Stimulated activated memory B cell treated with anti-CD40 and anti-IgM and Interleukin-4, amounts not matched to agents 10 μg/mL and 1 μg/mL and 100 μg/mL, for 72 hours (primary cell): ENCODE results near the gene OPN5.
A peak's percentile ranks its signal among the peaks of the same experiment; 100 is the strongest.

Source experiments
- ATAC-seq: fragments of 150-1000 bp; cut with Tn5 transposase; 2 replicates; pipeline ENCODE4 v1.10.0; 2021
- H3K27ac Mint-ChIP-seq: one replicate; pipeline ENCODE4 v1.8.0; 2022; ENCODE audit warnings: mild to moderate bottlenecking, mixed read lengths
- H3K27me3 Mint-ChIP-seq: one replicate; pipeline ENCODE4 v1.8.0; 2022; ENCODE audit warnings: mixed read lengths
- H3K36me3 Mint-ChIP-seq: one replicate; pipeline ENCODE4 v1.8.0; 2022; ENCODE audit warnings: mixed read lengths
- H3K4me1 Mint-ChIP-seq: one replicate; pipeline ENCODE4 v1.8.0; 2022; ENCODE audit warnings: mixed read lengths
- H3K4me3 Mint-ChIP-seq: one replicate; pipeline ENCODE4 v1.8.0; 2022; ENCODE audit warnings: mild to moderate bottlenecking, moderate library complexity, mixed read lengths
- H3K9me3 Mint-ChIP-seq: one replicate; pipeline ENCODE4 v1.8.0; 2022; ENCODE audit warnings: mixed read lengths

OPN5 gene

GRCh38 chr6:47772359-47772758 is 9.5 kb upstream of the OPN5 start:
- no peak overlapping the region for H3K27ac Mint-ChIP-seq
- peaks cover 23% of the 10 kb centered on the region for H3K27me3 Mint-ChIP-seq
- peaks cover 4% of the 10 kb centered on the region for H3K9me3 Mint-ChIP-seq
- no peaks in the 10 kb centered on the region for H3K4me1 Mint-ChIP-seq
- H3K36me3 Mint-ChIP-seq: no peaks in the 10 kb centered on the region
- H3K4me3 Mint-ChIP-seq: no peak overlapping the region
- ATAC-seq: no peak

- no peaks in the 10 kb centered on the region for H3K4me1 Mint-ChIP-seq
- H3K4me3 Mint-ChIP-seq: no peak overlapping the region
- ATAC-seq: no peak
- H3K27me3 Mint-ChIP-seq: peaks cover 16% of the 10 kb centered on the region
- peaks cover under 1% of the 10 kb centered on the region for H3K9me3 Mint-ChIP-seq
- no peak overlapping the region for H3K27ac Mint-ChIP-seq
- H3K36me3 Mint-ChIP-seq: no peaks in the 10 kb centered on the region
Observed at GRCh38 chr6:47773005-47773404, 8.8 kb upstream of the OPN5 start.

- H3K27me3 Mint-ChIP-seq: peaks cover 33% of the 10 kb centered on the region
- peak; percentile 59 for ATAC-seq
- no peaks in the 10 kb centered on the region for H3K9me3 Mint-ChIP-seq
- H3K4me3 Mint-ChIP-seq: no peak overlapping the region
- H3K27ac Mint-ChIP-seq: no peak overlapping the region
- H3K4me1 Mint-ChIP-seq: peaks cover 10% of the 10 kb centered on the region
- H3K36me3 Mint-ChIP-seq: no peaks in the 10 kb centered on the region
Observed at GRCh38 chr6:47780510-47781356, 1.1 kb upstream of the OPN5 start.

GRCh38 chr6:47785182-47785581 is 3.4 kb downstream of the OPN5 start:
- no peak for ATAC-seq
- H3K4me3 Mint-ChIP-seq: no peak overlapping the region
- no peaks in the 10 kb centered on the region for H3K9me3 Mint-ChIP-seq
- H3K27ac Mint-ChIP-seq: no peak overlapping the region
- H3K27me3 Mint-ChIP-seq: peaks cover 51% of the 10 kb centered on the region
- no peaks in the 10 kb centered on the region for H3K36me3 Mint-ChIP-seq
- H3K4me1 Mint-ChIP-seq: peaks cover 8% of the 10 kb centered on the region

DNA sequence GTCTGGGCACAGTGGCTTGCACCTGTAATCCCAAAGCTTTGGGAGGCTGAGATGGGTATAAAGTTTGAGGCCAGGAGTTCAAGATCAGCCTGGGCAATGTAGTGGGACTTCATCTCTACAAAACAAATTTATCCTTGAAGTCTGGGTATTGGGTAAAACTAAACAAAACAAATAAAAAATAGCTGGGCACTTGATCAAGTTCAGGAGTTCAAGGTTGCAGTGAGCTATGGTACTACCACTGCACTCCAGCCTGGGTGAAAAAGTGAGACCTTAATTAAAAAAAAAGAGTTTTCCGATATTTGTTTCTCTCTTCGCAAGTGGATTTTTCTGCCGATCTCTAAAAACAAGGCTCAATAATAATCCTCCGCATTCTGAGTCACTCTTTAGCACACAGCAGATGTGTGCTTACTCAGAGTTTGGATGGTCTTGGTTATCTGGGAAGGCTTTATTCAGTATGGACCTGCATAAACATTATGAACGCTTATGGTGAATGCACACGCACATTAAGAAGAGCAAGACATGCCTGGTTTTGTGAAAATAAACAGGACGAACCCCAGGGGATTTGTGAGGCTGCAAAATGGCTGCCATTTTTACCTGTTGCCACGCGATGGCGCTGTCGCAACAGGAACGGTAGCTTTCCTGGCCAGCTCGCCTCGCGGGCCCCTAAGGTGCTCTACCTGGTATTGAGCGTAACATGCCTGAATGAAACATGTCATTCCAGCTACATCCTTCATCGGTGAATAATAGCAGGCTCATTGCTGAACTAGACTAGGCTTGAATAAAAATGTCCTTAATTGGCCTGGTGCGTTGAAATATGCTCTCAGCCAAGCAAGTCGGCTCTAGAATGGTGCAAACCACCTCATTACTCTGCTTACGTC is 6.0 kb downstream of the OPN5 start:
- no peaks in the 10 kb centered on the region for H3K9me3 Mint-ChIP-seq
- H3K4me1 Mint-ChIP-seq: no peaks in the 10 kb centered on the region
- peaks cover 45% of the 10 kb centered on the region for H3K27me3 Mint-ChIP-seq
- no peak overlapping the region for H3K27ac Mint-ChIP-seq
- no peak overlapping the region for H3K4me3 Mint-ChIP-seq
- H3K36me3 Mint-ChIP-seq: no peaks in the 10 kb centered on the region
- ATAC-seq: no peak

- no peak for ATAC-seq
- Mint-ChIP-seq H3K9me3 (no peaks in the 10 kb centered on the region), H3K27me3 (peaks cover 39% of the 10 kb centered on the region), H3K4me1 (no peaks in the 10 kb centered on the region), H3K36me3 (no peaks in the 10 kb centered on the region), H3K27ac (no peak overlapping the region), H3K4me3 (no peak overlapping the region)
Observed at GRCh38 chr6:47788498-47788884, 6.7 kb downstream of the OPN5 start.

- Mint-ChIP-seq H3K4me3 (no peak overlapping the region), H3K27ac (no peak overlapping the region), H3K4me1 (no peaks in the 10 kb centered on the region), H3K9me3 (no peaks in the 10 kb centered on the region), H3K27me3 (peaks cover 28% of the 10 kb centered on the region), H3K36me3 (no peaks in the 10 kb centered on the region)
- ATAC-seq: no peak
Observed at GRCh38 chr6:47789553-47789952, 7.7 kb downstream of the OPN5 start.

GRCh38 chr6:47792216-47792733 is 10.4 kb downstream of the OPN5 start:
- H3K27ac Mint-ChIP-seq: no peak overlapping the region
- H3K4me3 Mint-ChIP-seq: no peak overlapping the region
- no peaks in the 10 kb centered on the region for H3K9me3 Mint-ChIP-seq
- H3K36me3 Mint-ChIP-seq: no peaks in the 10 kb centered on the region
- no peak for ATAC-seq
- H3K4me1 Mint-ChIP-seq: no peaks in the 10 kb centered on the region
- peaks cover 12% of the 10 kb centered on the region for H3K27me3 Mint-ChIP-seq

GRCh38 chr6:47794577-47795135 is 12.8 kb downstream of the OPN5 start:
- H3K4me3 Mint-ChIP-seq: no peak overlapping the region
- no peak for ATAC-seq
- H3K27me3 Mint-ChIP-seq: peaks cover 1% of the 10 kb centered on the region
- H3K27ac Mint-ChIP-seq: no peak overlapping the region
- H3K9me3 Mint-ChIP-seq: no peaks in the 10 kb centered on the region
- H3K4me1 Mint-ChIP-seq: no peaks in the 10 kb centered on the region
- H3K36me3 Mint-ChIP-seq: no peaks in the 10 kb centered on the region

GRCh38 chr6:47801984-47802383 is 20.2 kb downstream of the OPN5 start:
- Mint-ChIP-seq H3K4me1 (no peaks in the 10 kb centered on the region), H3K4me3 (no peak overlapping the region), H3K9me3 (no peaks in the 10 kb centered on the region), H3K36me3 (no peaks in the 10 kb centered on the region), H3K27ac (no peak overlapping the region), H3K27me3 (no peaks in the 10 kb centered on the region)
- no peak for ATAC-seq

- Mint-ChIP-seq H3K36me3 (no peaks in the 10 kb centered on the region), H3K9me3 (no peaks in the 10 kb centered on the region), H3K27ac (no peak overlapping the region), H3K4me3 (no peak overlapping the region), H3K27me3 (no peaks in the 10 kb centered on the region), H3K4me1 (no peaks in the 10 kb centered on the region)
- no peak for ATAC-seq
Observed at GRCh38 chr6:47804821-47805220, 23.0 kb downstream of the OPN5 start.

DNA sequence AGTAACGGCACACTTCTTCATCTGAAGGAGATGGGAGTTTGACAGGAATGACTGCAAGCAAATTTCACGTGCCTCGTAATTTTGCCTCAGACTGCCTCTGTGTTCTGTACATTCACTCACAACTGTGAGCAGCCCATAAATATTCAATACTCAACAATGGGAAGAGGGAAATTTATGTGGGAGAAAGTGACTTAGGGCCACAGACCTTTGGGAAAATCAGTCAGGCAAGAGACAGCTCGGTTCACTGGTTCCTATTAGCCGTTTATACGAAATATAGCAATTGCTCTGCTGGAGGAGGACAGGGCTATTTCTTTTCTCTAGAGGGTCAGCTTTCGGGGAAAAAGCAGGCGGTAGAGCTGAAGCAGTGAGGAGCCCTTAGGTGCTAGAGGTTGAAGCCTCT is 28.0 kb downstream of the OPN5 start:
- no peaks in the 10 kb centered on the region for H3K9me3 Mint-ChIP-seq
- H3K4me1 Mint-ChIP-seq: no peaks in the 10 kb centered on the region
- no peak overlapping the region for H3K27ac Mint-ChIP-seq
- no peaks in the 10 kb centered on the region for H3K27me3 Mint-ChIP-seq
- H3K4me3 Mint-ChIP-seq: no peak overlapping the region
- H3K36me3 Mint-ChIP-seq: no peaks in the 10 kb centered on the region
- ATAC-seq: no peak

- no peaks in the 10 kb centered on the region for H3K27me3 Mint-ChIP-seq
Observed at GRCh38 chr6:47810885-47811284, 29.1 kb downstream of the OPN5 start.

DNA sequence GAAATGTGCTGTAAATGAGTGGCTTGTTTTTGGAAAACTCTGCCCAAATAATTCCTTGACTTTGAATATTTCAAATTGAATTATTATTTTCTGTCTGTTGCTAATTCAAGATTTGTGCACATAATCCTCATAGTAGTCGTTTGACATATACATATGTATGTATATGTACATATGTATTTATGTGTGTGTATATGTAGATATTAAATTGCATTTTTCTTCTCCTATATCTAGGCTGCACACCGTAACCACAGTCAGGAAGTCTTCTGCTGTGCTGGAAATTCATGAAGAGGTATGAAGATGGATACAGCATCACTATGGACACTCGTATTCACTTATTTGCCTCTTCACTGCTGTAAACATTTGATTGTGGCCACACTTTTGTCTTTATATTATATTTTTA is 29.6 kb downstream of the OPN5 start:
- ATAC-seq: no peak
- H3K4me1 Mint-ChIP-seq: no peaks in the 10 kb centered on the region
- H3K36me3 Mint-ChIP-seq: no peaks in the 10 kb centered on the region
- no peaks in the 10 kb centered on the region for H3K27me3 Mint-ChIP-seq
- H3K9me3 Mint-ChIP-seq: no peaks in the 10 kb centered on the region
- no peak overlapping the region for H3K27ac Mint-ChIP-seq
- no peak overlapping the region for H3K4me3 Mint-ChIP-seq

More at GRCh38 chr6:47810885-47811284, 29.1 kb downstream of the OPN5 start:
- Mint-ChIP-seq H3K36me3 (no peaks in the 10 kb centered on the region), H3K27ac (no peak overlapping the region), H3K4me1 (no peaks in the 10 kb centered on the region), H3K9me3 (no peaks in the 10 kb centered on the region), H3K4me3 (no peak overlapping the region)
- ATAC-seq: peak; percentile 29

- no peak for ATAC-seq
- Mint-ChIP-seq H3K4me1 (no peaks in the 10 kb centered on the region), H3K4me3 (no peak overlapping the region)
Observed at GRCh38 chr6:47817749-47818148, 35.9 kb downstream of the OPN5 start.

More at GRCh38 chr6:47817749-47818148, 35.9 kb downstream of the OPN5 start:
- no peaks in the 10 kb centered on the region for H3K9me3 Mint-ChIP-seq
- no peaks in the 10 kb centered on the region for H3K36me3 Mint-ChIP-seq
- H3K27me3 Mint-ChIP-seq: no peaks in the 10 kb centered on the region
- H3K27ac Mint-ChIP-seq: no peak overlapping the region
